Stimulated activated CD4-positive, alpha-beta T cell treated with anti-CD3 and anti-CD28 coated beads, Interleukin-1b, Interleukin-23, amount 100 ng/mL, for 24 hours (primary cell): ENCODE results near the gene ATG4C.
"Not testable (repeated sequence)": the region's sequence is repeated elsewhere in the genome, so short reads cannot be mapped to it uniquely, and the experiment has no call there.

Source experiments
- DNase-seq, 4 experiments: peaks; one replicate each; pipeline ENCODE4 v3.0.0-alpha.2; 2020; ENCODE audit warnings: low read depth in 4 of 4, low spot score in 1 of 4

The ATG4C gene

DNA sequence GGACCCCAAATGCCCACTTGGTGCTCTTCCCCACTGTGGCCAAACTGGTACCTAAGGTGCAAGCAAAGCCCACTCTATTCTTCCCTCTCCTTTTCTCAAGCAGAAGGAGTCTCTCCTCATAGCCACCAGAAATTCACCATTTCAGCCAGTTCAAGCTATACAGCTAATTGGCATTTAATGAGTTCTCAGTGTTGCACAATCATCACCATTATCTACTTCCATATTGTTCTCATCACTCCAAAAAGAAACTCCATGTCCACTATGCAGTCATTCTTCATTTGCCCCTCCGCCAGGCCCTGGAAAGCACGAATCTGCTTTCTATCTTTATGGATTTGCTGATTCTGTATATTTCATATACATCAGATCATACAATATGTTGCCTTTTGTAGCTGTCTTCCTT, 9.9 kb upstream of the ATG4C start:
- no peak for DNase-seq

DNA sequence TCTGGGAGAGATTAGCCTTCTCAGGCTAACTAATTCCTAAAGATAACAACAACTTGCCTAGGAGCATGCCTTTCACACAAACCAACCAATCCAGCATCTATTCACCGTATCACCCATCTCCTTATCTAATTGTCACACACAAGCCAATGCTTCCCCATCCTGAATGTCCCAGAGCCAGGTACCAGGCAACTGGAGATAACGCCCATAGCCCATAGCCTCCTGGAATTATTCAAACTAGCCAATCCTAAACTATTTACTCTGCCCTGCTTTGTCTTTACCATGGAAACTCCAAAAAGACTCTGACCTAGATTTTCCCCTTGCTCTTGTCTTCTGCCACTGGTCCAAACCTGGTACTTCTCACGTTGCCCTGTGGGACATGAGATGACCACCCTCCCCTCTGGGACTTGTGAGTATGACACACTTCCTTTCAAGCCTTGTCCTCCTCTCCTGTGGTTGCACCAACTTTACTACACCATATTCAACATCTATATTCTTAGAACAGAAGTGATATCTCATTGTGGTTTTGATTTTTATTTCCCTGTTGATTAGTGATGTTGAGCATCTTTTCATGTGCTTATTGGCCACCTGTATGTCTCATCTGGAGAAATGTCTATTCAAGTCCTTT, 8.8 kb upstream of the ATG4C start:
- no peak for DNase-seq

DNA sequence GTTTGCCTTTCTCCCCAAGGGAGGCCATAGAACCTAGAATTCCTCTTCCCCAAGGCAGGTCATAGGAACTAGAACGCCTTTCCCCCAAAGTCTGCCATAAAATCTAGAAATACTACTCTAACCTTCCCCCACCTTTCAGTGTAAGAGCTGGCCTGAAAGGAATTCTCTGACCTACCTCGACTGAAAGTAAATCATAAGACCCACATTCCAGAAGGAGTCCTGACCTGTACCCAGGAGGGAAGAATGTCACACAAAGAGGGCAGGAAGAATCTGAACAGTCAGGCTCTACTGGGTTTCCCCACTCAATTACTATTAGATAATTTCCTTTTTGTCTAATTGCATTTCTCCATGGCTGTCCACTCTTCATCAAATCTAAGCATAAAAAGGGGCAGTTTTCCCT, 5.7 kb upstream of the ATG4C start:
- no peak for DNase-seq

DNA sequence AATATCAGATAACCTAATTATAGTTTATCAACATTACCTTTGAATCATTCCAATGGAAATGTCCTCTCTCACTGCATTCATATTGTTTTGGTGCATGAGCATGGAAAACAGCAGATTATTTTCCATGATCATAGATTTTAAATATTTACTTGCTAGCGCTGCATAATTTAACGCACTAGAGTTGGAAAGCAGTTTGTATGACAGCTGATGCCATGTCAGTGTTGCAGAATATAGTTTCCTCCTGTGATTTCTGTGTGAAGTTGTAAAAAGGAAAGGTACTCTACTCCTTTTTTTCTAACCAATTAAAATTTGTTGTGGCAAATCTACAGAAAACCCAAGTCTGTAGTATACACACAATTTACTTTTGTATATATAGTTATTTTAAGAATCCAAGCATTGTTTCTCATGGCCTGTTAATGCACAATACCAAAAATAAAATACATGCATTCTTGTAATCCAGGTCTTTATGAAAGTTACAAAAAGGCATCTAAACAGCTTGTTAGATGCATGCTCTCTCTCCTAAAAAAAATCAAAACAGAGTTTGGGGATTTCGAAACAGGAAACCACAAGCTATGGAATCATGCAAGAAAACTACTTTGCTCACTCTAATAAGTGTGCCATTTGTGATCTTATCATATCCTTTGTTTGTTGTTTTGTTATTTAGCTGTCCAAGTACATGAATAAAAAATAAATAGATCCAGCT, 1.9 kb upstream of the ATG4C start:
- no peak for DNase-seq

DNA sequence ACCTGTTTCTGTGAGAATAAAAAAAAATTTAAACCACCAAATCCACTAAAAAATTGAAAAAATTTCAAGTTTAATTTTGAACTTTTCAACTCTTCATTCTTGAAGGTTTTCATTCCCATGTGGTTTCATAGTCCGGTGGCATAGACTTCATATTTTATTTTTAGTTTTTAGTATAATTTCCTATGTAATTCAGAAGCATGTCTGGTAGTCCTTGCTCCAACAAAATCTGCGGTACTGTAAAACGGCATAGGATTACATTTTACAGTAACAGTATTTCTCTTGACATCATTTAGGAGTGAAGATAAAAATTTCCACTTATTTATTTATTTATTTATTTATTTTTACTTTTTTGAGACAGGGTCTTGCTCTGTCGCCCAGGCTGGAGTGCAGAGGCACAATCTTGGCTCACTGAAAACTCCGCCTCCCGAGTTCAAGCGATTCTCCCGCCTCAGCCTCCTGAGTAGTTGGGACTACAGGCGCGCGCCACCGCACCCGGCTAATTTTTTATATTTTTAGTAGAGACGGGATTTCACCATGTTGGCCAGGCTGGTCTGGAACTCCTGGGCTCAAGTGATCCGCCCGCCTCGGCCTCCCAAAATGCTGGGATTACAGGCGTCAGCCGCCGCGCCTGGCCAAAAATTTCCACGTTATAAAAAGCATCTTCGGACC, 1.3 kb upstream of the ATG4C start:
- DNase-seq: not testable (repeated sequence)

DNA sequence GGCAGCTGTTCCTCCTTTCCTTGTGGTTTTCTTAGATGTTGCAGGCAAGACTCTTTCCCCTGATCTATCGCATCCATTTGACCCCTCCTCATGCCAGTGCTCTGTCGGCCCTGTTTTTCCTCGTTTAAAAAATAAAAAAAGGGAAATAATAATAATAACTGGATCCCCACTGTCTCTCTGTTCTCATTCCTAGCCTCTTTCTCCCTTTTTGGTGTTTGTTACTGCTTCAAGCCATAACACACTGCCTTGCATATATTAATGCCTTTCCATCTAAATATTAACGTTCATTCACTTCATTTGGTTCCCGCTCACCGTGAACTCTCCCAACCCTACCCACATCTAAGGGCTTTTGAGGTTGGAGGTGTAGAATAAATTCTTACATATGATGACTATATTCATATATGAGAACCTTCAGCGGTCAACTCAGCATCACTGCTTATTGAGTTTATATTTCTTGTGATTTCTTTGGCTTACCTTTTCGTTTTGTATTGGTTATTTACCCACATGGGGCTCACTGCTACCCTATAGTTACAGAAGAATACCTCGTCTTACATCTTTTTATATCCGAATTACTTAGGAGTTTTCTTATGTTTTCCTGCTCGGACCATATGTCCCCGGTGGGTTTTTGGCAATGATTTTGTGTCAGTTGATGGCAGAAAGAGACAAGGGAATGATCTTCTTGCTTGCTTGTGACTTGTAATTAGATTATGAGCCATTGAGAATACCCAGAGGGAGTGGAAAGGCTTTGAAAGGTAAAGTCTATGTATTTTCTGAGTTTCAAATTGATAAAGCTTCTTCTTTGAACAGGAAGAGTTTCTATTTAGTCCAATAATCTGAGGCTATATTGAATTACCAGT, 805 bp downstream of the ATG4C start:
- no peak for DNase-seq

DNA sequence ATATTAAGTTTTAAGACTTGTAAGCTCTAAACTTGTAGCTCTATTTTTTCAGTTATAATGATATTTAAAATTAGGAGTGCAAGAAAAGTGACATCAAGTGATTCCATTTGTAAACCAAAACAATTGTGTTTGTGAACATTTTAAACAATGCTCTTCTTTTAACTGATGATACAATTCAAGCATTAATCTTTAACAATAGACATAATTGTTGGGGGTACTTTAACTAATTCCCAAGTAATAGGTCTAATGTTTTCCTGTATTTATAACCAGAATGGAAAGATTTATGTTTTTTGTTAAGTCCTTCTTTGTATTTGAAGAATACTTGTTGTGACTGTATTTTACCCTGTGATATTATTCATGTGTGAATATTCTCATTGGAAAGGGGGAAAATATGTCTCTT, 6.8 kb downstream of the ATG4C start:
- DNase-seq: no peak

DNA sequence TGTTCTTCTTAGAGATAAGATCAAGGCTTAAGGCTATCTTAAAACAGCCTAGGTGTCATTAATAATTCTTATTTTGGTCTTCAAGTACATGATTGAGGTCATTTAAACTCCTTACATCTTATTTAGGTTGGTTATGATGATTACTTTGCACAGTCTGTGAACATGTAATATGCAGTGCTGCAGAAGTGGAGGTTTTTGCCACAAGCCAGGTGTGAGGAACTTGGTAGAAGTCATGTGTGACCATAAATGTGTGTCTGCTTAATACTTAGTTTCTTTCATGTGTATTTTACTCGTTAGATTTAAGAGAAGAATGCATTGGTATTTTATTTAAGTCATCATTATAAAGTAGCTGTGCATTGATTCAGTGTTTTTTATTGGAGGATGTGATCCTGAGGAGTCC, 10.1 kb downstream of the ATG4C start:
- no peak for DNase-seq

DNA sequence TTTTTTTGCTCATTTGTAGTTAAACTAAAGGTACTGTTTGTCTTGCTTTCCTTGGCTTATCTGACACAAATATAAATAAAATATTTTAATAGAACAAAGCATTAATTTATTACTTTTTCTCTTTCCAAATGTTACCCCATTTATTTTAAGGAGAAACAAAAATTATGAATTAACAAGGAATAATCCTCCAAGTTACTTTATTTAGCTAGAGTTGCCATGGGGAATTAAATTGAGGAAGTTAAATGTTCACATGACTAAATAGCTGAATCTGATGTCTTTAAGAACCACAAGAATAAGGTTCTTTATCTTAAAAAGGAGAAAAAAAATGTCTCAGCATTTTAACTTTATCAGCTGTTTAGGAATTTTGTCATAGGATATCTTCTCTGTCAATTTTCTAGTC, 12.3 kb downstream of the ATG4C start:
- no peak for DNase-seq

DNA sequence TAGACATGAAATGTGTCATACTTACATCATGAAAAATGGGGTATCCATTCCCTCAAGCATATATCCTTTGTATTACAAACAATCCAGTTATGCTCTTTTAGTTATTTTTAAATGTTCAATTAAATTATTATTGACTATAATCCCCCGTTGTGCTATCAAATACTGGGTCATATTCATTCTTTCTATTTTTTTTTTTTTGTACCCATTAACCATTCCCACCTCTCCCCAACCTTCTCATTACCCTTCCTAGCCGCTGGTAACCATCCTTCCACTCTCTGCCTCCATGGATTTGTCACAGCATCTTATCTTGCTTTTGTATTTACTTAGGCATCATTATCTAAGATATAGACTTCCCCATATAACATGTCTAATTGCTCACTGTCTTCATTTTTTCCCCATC, 15.8 kb downstream of the ATG4C start:
- DNase-seq: no peak

DNA sequence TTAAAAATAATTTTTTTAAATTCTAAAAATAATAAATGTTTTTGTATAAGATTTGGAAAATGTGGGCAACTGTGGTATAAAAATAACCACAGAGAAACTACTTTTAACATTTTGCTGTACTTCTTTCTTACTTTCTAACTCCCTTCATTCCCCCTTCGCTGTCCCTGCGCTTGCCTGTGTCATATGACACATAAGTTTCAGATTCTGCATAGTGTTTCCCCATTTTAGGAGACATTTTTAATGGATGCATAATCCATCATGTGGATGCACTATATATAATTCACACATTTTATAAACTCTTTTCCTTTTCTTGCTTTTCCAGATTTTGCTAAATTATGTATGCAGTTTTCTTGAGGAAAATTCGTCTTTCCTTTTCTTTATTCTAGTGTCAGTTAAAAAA, 16.3 kb downstream of the ATG4C start:
- no peak for DNase-seq

DNA sequence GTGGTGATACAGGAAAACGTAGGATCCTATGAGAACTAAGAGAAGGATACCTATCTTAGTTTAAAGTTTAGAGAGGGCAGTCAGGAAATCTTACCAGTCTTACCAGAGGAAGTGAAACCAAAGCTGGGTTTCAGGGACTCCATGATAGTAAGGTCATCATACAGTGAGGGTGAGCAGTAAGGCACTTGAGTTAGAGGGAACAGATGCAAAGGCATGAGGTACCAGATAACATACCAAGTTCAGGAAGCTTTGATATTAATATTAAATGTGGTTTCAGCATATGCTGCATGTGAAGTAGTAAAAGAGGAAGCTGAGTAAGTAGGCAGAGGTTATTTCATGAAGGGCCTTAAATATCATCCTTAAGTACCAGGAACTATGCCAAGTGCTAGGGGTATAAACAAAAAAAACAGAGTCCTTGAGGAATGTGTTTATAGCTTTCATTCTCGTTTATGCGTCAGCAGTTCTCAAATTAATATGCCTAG, 16.9 kb downstream of the ATG4C start:
- no peak for DNase-seq

DNA sequence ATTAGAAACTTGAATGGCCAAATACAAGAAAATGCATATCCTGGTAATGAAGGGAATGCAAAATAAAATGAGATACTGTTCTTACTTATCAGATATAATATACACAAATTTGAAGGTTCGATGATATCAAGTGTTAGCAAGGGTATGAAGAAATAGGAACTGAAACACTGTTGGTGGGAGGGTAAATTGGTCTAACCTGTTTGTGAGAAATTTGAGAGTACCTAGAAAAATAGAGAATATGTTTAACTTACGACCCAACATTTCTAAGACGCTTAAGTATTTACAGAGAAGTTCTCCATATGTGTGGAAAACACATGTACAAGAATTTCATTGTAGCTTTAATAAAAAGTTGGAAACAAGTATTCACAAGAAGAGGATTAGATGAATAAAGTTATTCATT, 25.9 kb downstream of the ATG4C start:
- no peak for DNase-seq

DNA sequence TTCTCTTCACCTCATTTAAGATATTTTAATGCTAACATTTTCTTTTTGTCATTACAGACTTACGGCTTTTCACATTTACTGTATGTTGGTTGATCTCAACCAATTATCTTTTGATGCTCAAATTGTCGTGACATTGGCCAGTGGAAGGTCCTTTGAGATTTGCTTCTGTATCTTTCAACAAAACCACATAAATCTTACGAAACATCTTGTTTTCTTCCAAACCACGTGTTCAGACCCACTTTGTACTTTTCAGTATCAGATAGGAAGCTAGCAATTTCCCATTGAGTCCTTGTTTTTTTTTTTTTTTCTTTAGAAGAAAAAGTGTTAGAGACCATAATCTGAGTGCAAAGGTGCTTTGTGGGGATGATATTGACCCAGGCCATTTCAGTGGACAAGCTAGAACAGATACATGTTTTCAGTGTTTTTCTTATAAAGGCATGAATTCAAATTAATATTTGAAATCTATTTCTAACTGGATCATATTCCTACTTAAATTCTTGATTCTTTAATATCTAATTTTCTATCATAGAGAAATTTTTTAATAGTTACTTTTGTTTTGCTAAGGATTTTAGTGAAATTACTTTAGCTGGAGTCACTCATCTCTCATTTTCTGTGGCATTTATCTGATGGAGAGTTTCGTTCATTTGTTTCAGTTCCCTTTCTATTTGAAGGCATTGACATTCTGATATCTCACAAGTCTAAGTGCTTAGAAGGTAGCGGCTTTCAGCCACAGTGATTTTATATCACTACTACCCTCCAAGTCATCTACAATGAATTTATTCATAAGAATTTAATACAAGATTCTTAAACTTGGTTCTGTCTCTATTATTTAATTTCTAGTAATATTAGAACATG, 26.7 kb downstream of the ATG4C start:
- no peak for DNase-seq

DNA sequence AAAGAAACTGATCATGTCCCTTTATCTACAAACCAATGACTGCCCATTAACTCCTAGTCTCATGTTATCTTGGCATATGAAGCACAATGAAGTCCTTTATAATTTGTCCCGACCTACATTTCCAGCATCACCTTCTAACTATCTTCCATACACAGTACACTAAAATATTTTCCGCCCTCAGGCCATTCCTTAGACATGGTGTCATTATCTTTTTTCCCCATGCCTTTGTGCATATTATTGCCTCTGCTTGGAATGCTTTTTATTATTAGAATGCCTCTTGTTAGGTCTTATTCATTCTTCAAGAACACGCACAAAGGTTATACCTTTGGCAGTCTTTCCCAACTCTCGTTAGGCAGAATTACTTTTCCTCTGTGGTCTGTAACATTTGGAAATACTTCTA, 39.6 kb downstream of the ATG4C start:
- DNase-seq: no peak

DNA sequence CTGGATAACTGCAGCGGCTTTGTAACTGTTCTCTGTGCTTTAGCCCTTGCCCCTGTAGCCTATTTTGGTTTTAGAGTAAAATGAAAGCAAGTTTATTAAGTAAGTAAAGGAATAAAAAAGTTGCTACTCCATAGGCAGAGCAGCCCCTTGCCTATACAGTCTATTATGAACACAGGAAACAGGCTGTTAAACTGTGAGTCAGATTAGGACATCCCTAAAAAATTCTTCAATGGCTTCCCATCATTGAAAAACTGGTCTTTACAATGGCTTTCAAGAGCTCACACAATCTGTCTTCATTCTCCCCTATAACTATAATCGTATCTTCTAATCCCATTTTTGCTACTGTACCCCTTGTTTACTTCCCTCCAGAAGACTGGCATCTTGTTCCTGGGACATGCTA, 43.0 kb downstream of the ATG4C start:
- no peak for DNase-seq

DNA sequence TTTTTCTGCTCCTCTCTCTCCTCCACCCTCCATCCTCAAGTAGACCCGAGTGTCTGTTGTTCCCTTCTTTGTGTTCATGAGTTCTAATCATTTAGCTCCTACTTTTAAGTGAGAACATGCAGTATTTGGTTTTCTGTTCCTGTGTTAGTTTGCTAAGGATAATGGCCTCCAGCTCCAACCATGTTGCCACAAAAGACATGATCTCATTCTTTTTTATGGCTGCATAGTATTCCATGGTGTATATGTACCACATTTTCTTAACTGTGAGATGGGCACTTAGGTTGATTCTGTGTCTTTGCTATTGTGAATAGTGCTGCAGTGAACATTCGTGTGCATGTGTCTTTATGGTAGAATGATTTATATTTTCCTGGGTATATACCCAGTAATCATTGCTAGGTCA, 43.9 kb downstream of the ATG4C start:
- DNase-seq: not testable (repeated sequence)

DNA sequence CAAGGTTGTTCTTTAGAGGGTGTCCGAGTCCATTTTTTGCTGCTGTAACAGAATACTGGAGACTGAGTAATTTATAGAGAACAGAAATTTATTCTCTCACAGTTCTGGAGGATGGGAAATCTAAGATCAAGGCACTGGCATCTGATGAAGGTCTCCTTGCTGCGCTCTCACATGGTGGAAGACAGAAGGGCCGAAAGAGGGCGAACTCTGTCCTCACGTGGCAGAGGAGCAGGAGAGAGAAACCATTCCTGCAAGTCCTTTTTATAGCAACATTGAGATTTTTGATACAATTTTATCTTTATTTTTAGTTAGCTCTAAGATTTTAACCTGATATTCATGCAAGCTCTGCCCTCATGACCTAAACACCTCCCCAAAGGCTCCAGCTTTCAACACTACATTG, 48.3 kb downstream of the ATG4C start:
- DNase-seq: no peak

DNA sequence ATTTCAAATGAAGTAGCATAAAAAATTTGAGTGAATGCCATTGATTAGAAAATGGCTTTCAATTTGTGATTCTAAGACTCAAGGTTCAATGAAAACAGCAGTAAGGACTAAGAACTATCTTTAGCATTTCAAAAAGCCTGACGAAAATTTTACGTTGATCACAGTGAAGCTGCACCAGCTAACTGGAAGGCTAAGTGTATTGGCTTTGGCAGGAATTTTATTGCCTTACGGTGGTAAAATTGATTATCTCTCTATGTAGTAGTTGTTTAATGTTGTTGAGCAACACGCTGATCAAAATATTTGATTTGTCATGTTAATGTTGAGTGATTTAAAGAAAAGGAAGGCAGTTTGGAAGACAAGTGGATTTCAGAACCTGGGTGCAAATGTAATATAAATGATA, 49.6 kb downstream of the ATG4C start:
- no peak for DNase-seq

DNA sequence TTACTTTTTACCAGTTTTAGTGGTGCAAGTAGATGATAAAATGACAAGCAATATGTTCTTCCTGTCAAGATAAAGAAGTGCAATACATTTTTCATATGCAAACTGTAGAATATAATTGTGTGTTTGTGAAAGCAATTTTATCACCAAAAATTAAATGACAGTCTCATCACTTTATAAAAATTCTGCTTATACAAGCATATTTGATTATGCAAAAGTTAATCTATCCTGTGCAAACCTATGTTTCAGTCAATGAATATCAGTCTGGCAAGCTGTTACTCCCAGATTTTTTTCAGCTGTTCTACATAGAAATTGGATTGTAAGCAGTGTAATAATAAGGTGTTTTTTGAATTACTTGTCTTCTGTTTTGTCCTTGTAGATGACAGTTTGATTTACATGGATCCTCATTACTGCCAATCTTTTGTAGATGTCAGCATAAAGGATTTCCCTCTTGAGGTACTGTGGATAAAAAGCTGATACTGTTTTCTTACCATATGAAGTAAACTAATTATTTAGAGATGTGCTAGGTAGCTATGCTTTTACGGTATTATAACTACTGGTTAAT, 50.5 kb downstream of the ATG4C start:
- DNase-seq: no peak
